Erythroblast (primary cell): Measurements from ENCODE around the gene TARDBP.
"Not testable (repeated sequence)": the region's sequence is repeated elsewhere in the genome, so short reads cannot be mapped to it uniquely, and the experiment has no call there.

Source experiments
- DNase-seq, 2 experiments: peaks; one replicate each; lab custom pipeline; 2025; lab: John Stamatoyannopoulos, UW
- GATA1 ChIP-seq: IDR thresholded peaks from 2 replicates; pipeline ENCODE4 v1.6.1; 2011; ENCODE audit warnings: low read depth, mild to moderate bottlenecking, control low read depth, low read length, moderate library complexity
- POLR2A ChIP-seq: IDR thresholded peaks from 2 replicates; pipeline ENCODE4 v1.6.1; 2011; ENCODE audit warnings: mild to moderate bottlenecking, low read length

The TARDBP gene

GRCh38 chr1:11042995-11043874 lies 30.8 kb downstream of the TARDBP start:
- DNase-seq, result no peak
- TF ChIP-seq GATA1, result no peak
- no peak for TF ChIP-seq POLR2A

GRCh38 chr1:11044086-11044848 lies 31.8 kb downstream of the TARDBP start:
- TF ChIP-seq GATA1 (no peak), POLR2A (no peak)
- DNase-seq, result no peak

GRCh38 chr1:11044849-11045427 lies 32.5 kb downstream of the TARDBP start:
- TF ChIP-seq POLR2A (no peak), GATA1 (no peak)
- no peak for DNase-seq

- no peak for TF ChIP-seq POLR2A
- TF ChIP-seq GATA1, result no peak
- no peak for DNase-seq
These were observed 33.2 kb downstream of the TARDBP start for GRCh38 chr1:11045428-11046269.

GRCh38 chr1:11046270-11046566 lies 33.8 kb downstream of the TARDBP start:
- TF ChIP-seq POLR2A, result no peak
- TF ChIP-seq GATA1, result no peak
- no peak for DNase-seq

- TF ChIP-seq GATA1 (no peak), POLR2A (no peak)
- no peak for DNase-seq
These were observed 34.3 kb downstream of the TARDBP start, which contains the start of gene MASP2 for GRCh38 chr1:11046625-11047365. MASP2 (minus strand) TSS chr1:11047239; CDS start chr1:11047207, 32 bp downstream.

- not testable (repeated sequence) for DNase-seq
These were observed 38.7 kb downstream of the TARDBP start for GRCh38 chr1:11051121-11051520.

GRCh38 chr1:11051781-11052511 lies 39.5 kb downstream of the TARDBP start:
- DNase-seq, result no peak
- TF ChIP-seq GATA1 (no peak), POLR2A (no peak)

- TF ChIP-seq POLR2A, result peak; percentile 42
- TF ChIP-seq GATA1, result no peak
- no peak for DNase-seq
These were observed 40.6 kb downstream of the TARDBP start for GRCh38 chr1:11052839-11053757.

- peak; percentile 32 to 34 for DNase-seq
- TF ChIP-seq GATA1, result no peak
- no peak for TF ChIP-seq POLR2A
These were observed 41.3 kb downstream of the TARDBP start for GRCh38 chr1:11053758-11054137.

- TF ChIP-seq POLR2A (no peak), GATA1 (no peak)
- no peak for DNase-seq
These were observed 41.7 kb downstream of the TARDBP start for GRCh38 chr1:11054181-11054580.

- no peak for DNase-seq
- TF ChIP-seq GATA1 (no peak), POLR2A (no peak)
These were observed 42.2 kb downstream of the TARDBP start for GRCh38 chr1:11054666-11055065.

GRCh38 chr1:11055676-11056075 lies 43.2 kb downstream of the TARDBP start:
- DNase-seq, result no peak
- no peak for TF ChIP-seq POLR2A
- TF ChIP-seq GATA1, result no peak
